SK-N-SH treated with all-trans-retinoic acid at 6 μM for 48 hours (cell line): ENCODE measurements around the gene VSIG4.
"Not testable (repeated sequence)": the region's sequence is repeated elsewhere in the genome, so short reads cannot be mapped to it uniquely, and the experiment has no call there.

ENCODE experiments used
- ATAC-seq: fragments of 200-7000 bp; cut with Tn5 transposase; 3 replicates; pipeline ENCODE4 v1.9.1; 2020; ENCODE audit warnings: mild to moderate bottlenecking, moderate library complexity
- ARNTL ChIP-seq: fragments of 450-650 bp; formaldehyde crosslinking; IDR thresholded peaks from 2 replicates; pipeline ENCODE4 v1.5.0; 2020; ENCODE audit warnings: low read depth, mild to moderate bottlenecking, moderate library complexity, borderline replicate concordance
- CSDC2 ChIP-seq: fragments of 250-450 bp; sonication (Bioruptor Pico); IDR thresholded peaks from 2 replicates; pipeline ENCODE4 v1.5.0; 2020; ENCODE audit warnings: mild to moderate bottlenecking, moderate library complexity
- ESRRG ChIP-seq: fragments of 250-450 bp; sonication (Bioruptor Pico); IDR thresholded peaks from 2 replicates; pipeline ENCODE4 v1.6.1; 2021; ENCODE audit warnings: mild to moderate bottlenecking
- GLIS3 ChIP-seq: fragments of 250-450 bp; sonication (Bioruptor Pico); IDR thresholded peaks from 2 replicates; pipeline ENCODE4 v1.5.0; 2020; ENCODE audit warnings: mild to moderate bottlenecking, moderate library complexity
- PPARA ChIP-seq: fragments of 250-450 bp; sonication (Bioruptor Pico); IDR thresholded peaks from 2 replicates; pipeline ENCODE4 v1.5.0; 2020; ENCODE audit warnings: mild to moderate bottlenecking, borderline replicate concordance
- RARB ChIP-seq: fragments of 250-450 bp; sonication (Bioruptor Pico); IDR thresholded peaks from 2 replicates; pipeline ENCODE4 v1.8.0; 2021; ENCODE audit warnings: mild to moderate bottlenecking, moderate library complexity
- SNAI2 ChIP-seq: fragments of 250-450 bp; sonication (Bioruptor Pico); IDR thresholded peaks from 2 replicates; pipeline ENCODE4 v1.5.0; 2020; ENCODE audit warnings: mild to moderate bottlenecking, moderate library complexity
- TCF4 ChIP-seq: fragments of 250-450 bp; sonication (Bioruptor Pico); IDR thresholded peaks from 2 replicates; pipeline ENCODE4 v1.8.0; 2021; ENCODE audit warnings: mild to moderate bottlenecking, moderate library complexity, borderline replicate concordance
- TOX ChIP-seq: fragments of 250-450 bp; sonication (Bioruptor Pico); IDR thresholded peaks from 2 replicates; pipeline ENCODE4 v1.8.0; 2021; ENCODE audit warnings: mild to moderate bottlenecking, moderate library complexity, borderline replicate concordance
- ZC3H10 ChIP-seq: fragments of 250-450 bp; sonication (Bioruptor Pico); IDR thresholded peaks from 2 replicates; pipeline ENCODE4 v1.5.1; 2021; ENCODE audit warnings: mild to moderate bottlenecking, moderate library complexity
- ZFP3 ChIP-seq: fragments of 250-450 bp; sonication (Bioruptor Pico); IDR thresholded peaks from 2 replicates; pipeline ENCODE4 v1.5.0; 2020; ENCODE audit warnings: mild to moderate bottlenecking, moderate library complexity
- ZFP30 ChIP-seq: fragments of 450-650 bp; formaldehyde crosslinking; IDR thresholded peaks from 2 replicates; pipeline ENCODE4 v1.5.0; 2022; ENCODE audit warnings: mild to moderate bottlenecking, moderate library complexity
- ZNF565 ChIP-seq: fragments of 450-650 bp; formaldehyde crosslinking; conservative IDR thresholded peaks from 2 replicates; pipeline ENCODE4 v1.5.0; 2020; ENCODE audit warnings: low read depth, mild to moderate bottlenecking, moderate library complexity
- ZNF70 ChIP-seq: fragments of 450-650 bp; formaldehyde crosslinking; IDR thresholded peaks from 2 replicates; pipeline ENCODE4 v1.5.0; 2020; ENCODE audit warnings: mild to moderate bottlenecking, moderate library complexity
- ZNF8 ChIP-seq: fragments of 450-650 bp; formaldehyde crosslinking; IDR thresholded peaks from 2 replicates; pipeline ENCODE4 v1.5.0; 2020; ENCODE audit warnings: mild to moderate bottlenecking, moderate library complexity
- TF ChIP-seq, protein P1 (sequence below): fragments of 250-450 bp; sonication (Bioruptor Pico); IDR thresholded peaks from 2 replicates; pipeline ENCODE4 v1.8.0; 2020; ENCODE audit warnings: mild to moderate bottlenecking, moderate library complexity, borderline replicate concordance
- TF ChIP-seq, protein P2 (sequence below): fragments of 250-450 bp; sonication (Bioruptor Pico); IDR thresholded peaks from 2 replicates; pipeline ENCODE4 v1.5.0; 2020; ENCODE audit warnings: mild to moderate bottlenecking, moderate library complexity
- TF ChIP-seq, protein P3 (sequence below): fragments of 250-450 bp; sonication (Bioruptor Pico); IDR thresholded peaks from 2 replicates; pipeline ENCODE4 v1.8.0; 2021; ENCODE audit warnings: low read depth, mild to moderate bottlenecking, moderate library complexity, borderline replicate concordance
- TF ChIP-seq, protein P4 (sequence below): fragments of 250-450 bp; sonication (Bioruptor Pico); IDR thresholded peaks from 2 replicates; pipeline ENCODE4 v1.5.1; 2021; ENCODE audit warnings: mild to moderate bottlenecking, moderate library complexity
- TF ChIP-seq, protein P5 (sequence below): fragments of 250-450 bp; sonication (Bioruptor Pico); IDR thresholded peaks from 2 replicates; pipeline ENCODE4 v1.5.1; 2020; ENCODE audit warnings: low read depth, mild to moderate bottlenecking, moderate library complexity

VSIG4 gene

DNA sequence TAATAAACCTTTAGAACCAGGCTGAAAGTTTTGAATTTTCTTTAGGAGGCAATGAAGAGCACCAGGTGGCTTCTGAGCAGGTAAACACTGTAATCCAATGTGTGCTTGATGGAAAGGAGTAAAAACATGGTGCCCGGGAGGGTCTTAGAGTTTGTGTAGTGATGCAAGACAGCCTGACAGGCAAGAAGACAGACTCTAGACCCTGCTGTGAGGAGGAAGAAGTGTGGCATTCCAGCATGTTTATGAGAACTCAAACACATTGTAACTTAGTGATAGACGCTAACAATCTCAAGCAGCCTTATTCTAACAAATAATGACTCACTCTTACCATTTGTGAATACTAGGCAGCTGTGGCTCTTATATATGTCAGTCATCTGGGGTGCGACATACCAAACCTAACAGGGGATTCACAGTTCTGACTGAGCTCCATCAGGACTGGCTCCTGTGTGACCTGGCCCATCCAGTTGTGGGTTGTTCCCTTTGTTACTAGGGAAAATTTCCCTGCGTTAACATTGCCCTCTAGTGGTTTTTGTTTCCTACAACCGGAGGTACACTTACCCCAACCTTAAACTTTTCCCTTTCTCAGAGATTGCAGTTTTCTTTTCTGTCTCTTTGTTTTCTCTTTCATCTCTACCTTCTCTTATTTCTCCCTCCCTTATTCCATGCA is 53.8 kb downstream of the VSIG4 start:
- TF ChIP-seq ESRRG: no peak
- TF ChIP-seq TCF4: no peak
- no peak for TF ChIP-seq ZNF565 (CRISPR knock-in tag)
- TF ChIP-seq, protein P1, sequence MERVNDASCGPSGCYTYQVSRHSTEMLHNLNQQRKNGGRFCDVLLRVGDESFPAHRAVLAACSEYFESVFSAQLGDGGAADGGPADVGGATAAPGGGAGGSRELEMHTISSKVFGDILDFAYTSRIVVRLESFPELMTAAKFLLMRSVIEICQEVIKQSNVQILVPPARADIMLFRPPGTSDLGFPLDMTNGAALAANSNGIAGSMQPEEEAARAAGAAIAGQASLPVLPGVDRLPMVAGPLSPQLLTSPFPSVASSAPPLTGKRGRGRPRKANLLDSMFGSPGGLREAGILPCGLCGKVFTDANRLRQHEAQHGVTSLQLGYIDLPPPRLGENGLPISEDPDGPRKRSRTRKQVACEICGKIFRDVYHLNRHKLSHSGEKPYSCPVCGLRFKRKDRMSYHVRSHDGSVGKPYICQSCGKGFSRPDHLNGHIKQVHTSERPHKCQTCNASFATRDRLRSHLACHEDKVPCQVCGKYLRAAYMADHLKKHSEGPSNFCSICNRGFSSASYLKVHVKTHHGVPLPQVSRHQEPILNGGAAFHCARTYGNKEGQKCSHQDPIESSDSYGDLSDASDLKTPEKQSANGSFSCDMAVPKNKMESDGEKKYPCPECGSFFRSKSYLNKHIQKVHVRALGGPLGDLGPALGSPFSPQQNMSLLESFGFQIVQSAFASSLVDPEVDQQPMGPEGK: no peak
- TF ChIP-seq, protein P2, sequence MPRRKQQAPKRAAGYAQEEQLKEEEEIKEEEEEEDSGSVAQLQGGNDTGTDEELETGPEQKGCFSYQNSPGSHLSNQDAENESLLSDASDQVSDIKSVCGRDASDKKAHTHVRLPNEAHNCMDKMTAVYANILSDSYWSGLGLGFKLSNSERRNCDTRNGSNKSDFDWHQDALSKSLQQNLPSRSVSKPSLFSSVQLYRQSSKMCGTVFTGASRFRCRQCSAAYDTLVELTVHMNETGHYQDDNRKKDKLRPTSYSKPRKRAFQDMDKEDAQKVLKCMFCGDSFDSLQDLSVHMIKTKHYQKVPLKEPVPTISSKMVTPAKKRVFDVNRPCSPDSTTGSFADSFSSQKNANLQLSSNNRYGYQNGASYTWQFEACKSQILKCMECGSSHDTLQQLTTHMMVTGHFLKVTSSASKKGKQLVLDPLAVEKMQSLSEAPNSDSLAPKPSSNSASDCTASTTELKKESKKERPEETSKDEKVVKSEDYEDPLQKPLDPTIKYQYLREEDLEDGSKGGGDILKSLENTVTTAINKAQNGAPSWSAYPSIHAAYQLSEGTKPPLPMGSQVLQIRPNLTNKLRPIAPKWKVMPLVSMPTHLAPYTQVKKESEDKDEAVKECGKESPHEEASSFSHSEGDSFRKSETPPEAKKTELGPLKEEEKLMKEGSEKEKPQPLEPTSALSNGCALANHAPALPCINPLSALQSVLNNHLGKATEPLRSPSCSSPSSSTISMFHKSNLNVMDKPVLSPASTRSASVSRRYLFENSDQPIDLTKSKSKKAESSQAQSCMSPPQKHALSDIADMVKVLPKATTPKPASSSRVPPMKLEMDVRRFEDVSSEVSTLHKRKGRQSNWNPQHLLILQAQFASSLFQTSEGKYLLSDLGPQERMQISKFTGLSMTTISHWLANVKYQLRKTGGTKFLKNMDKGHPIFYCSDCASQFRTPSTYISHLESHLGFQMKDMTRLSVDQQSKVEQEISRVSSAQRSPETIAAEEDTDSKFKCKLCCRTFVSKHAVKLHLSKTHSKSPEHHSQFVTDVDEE (CRISPR knock-in tag): no peak
- no peak for TF ChIP-seq GLIS3 (CRISPR knock-in tag)
- no peak for TF ChIP-seq TOX (CRISPR knock-in tag)
- peak; percentile 98 for ATAC-seq

DNA sequence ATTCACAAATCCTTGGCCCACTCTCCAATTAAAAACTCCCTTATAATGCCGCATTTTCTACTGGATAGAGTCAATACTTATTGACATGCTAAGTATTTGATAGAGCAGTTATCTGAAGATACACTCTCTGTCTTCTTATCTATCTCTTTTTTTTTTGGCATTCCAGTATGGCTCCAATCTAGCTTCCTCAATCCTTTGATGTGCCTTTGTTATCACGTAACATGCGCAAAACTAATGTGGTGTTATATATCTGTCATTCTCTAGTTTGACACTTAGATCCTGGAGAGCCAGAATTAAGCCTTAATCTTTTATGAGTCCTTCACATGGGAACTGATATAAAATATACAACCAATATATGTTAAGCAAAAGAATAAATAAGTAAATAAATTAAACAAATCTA is 54.7 kb downstream of the VSIG4 start:
- TF ChIP-seq ZNF70 (CRISPR knock-in tag) (no peak), ARNTL (CRISPR knock-in tag) (no peak), TCF4 (no peak), ZNF8 (CRISPR knock-in tag) (no peak), ZFP3 (CRISPR knock-in tag) (no peak), ZFP30 (CRISPR knock-in tag) (no peak)
- TF ChIP-seq, protein P2 (CRISPR knock-in tag): no peak
- TF ChIP-seq, protein P3, sequence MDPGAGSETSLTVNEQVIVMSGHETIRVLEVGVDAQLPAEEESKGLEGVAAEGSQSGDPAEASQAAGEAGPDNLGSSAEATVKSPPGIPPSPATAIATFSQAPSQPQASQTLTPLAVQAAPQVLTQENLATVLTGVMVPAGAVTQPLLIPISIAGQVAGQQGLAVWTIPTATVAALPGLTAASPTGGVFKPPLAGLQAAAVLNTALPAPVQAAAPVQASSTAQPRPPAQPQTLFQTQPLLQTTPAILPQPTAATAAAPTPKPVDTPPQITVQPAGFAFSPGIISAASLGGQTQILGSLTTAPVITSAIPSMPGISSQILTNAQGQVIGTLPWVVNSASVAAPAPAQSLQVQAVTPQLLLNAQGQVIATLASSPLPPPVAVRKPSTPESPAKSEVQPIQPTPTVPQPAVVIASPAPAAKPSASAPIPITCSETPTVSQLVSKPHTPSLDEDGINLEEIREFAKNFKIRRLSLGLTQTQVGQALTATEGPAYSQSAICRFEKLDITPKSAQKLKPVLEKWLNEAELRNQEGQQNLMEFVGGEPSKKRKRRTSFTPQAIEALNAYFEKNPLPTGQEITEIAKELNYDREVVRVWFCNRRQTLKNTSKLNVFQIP: no peak

DNA sequence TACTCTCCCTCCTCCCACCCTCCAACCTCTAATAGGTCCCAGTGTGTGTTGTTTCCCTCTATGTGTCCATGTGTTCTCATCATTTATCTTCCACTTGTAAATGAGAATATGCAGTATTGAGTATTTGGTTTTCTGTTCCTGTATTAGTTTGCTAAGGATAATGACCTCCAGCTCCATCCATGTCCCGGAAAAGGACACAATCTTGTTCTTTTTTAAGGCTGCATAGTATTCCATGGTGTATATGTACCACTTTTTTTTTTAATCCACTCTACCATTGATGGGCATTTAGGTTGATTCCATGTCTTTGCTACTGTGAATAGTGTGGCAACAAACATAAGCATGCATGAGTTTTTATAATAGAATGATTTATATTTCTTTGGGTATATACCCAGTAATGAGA is 62.7 kb downstream of the VSIG4 start:
- ATAC-seq: not testable (repeated sequence)

More for the DNA sequence above, 54.7 kb downstream of the VSIG4 start:
- no peak for ATAC-seq

DNA sequence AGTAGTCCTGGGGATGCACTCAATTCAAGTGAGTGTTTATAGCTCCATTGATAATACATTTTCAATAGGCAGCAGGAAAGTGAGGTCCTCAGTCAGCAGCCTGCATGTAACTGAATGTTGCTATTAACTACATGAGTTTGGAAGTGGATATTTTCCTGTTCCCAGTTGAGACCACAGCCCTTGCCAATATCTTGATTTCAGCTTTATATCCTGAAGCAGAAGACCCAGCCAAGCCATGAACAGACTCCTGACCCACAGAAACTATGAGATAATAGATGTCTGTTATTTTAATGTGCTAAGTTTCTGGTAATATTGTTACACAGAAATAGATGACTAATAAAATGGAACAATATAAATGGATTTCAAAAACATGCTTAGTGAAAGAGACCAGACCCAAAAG is 63.7 kb downstream of the VSIG4 start:
- ATAC-seq: no peak
- no peak for TF ChIP-seq ZFP30 (CRISPR knock-in tag)
- TF ChIP-seq, protein P4, sequence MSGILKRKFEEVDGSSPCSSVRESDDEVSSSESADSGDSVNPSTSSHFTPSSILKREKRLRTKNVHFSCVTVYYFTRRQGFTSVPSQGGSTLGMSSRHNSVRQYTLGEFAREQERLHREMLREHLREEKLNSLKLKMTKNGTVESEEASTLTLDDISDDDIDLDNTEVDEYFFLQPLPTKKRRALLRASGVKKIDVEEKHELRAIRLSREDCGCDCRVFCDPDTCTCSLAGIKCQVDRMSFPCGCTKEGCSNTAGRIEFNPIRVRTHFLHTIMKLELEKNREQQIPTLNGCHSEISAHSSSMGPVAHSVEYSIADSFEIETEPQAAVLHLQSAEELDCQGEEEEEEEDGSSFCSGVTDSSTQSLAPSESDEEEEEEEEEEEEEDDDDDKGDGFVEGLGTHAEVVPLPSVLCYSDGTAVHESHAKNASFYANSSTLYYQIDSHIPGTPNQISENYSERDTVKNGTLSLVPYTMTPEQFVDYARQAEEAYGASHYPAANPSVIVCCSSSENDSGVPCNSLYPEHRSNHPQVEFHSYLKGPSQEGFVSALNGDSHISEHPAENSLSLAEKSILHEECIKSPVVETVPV (CRISPR knock-in tag): no peak
- TF ChIP-seq, protein P1: no peak
- no peak for TF ChIP-seq ZNF70 (CRISPR knock-in tag)
- TF ChIP-seq ZC3H10: no peak
- no peak for TF ChIP-seq CSDC2
- TF ChIP-seq, protein P5, sequence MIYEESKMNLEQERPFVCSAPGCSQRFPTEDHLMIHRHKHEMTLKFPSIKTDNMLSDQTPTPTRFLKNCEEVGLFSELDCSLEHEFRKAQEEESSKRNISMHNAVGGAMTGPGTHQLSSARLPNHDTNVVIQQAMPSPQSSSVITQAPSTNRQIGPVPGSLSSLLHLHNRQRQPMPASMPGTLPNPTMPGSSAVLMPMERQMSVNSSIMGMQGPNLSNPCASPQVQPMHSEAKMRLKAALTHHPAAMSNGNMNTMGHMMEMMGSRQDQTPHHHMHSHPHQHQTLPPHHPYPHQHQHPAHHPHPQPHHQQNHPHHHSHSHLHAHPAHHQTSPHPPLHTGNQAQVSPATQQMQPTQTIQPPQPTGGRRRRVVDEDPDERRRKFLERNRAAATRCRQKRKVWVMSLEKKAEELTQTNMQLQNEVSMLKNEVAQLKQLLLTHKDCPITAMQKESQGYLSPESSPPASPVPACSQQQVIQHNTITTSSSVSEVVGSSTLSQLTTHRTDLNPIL (CRISPR knock-in tag): no peak
- TF ChIP-seq, protein P3: no peak
- no peak for TF ChIP-seq TCF4
- no peak for TF ChIP-seq PPARA (CRISPR knock-in tag)
- TF ChIP-seq RARB: no peak
- no peak for TF ChIP-seq GLIS3 (CRISPR knock-in tag)
- no peak for TF ChIP-seq SNAI2 (CRISPR knock-in tag)
